Ammon's horn (tissue), 1 donor: Measurements from ENCODE around the gene ANKRD23.

Experiments
- DNase-seq: peaks from one replicate; pipeline ENCODE4 v3.0.0-alpha.2; 2016; ENCODE audit warnings: low spot score

Gene ANKRD23

GRCh38 chr2:96877042-96877451 is 33.2 kb upstream of the ANKRD23 start:
- DNase-seq: no peak

- DNase-seq: no peak
Measured at GRCh38 chr2:96876269-96877041, 32.6 kb upstream of the ANKRD23 start.

GRCh38 chr2:96875498-96876268 is 31.9 kb upstream of the ANKRD23 start:
- DNase-seq: peak; percentile 43

GRCh38 chr2:96874198-96874831 is 30.5 kb upstream of the ANKRD23 start:
- DNase-seq: no peak

- peak; percentile 76 for DNase-seq
Measured at GRCh38 chr2:96873651-96874096, 29.9 kb upstream of the ANKRD23 start.

GRCh38 chr2:96872591-96873349 is 28.9 kb upstream of the ANKRD23 start:
- no peak for DNase-seq

- peak; percentile 62 for DNase-seq
Measured at GRCh38 chr2:96870626-96871255, 26.9 kb upstream of the ANKRD23 start.

GRCh38 chr2:96869822-96870625 is 26.2 kb upstream of the ANKRD23 start, which contains the start of gene SEMA4C:
Gene SEMA4C, minus strand, starts transcription at chr2:96870080. Its CDS starts 2,194 bp downstream, at chr2:96867886.
- peak; percentile 84 for DNase-seq

- peak; percentile 55 for DNase-seq
Measured at GRCh38 chr2:96869281-96869821, 25.5 kb upstream of the ANKRD23 start.

GRCh38 chr2:96868555-96869280 is 24.9 kb upstream of the ANKRD23 start:
- peak; percentile 81 for DNase-seq

GRCh38 chr2:96867756-96868554 is 24.1 kb upstream of the ANKRD23 start:
- DNase-seq: peak; percentile 35

- no peak for DNase-seq
Measured at GRCh38 chr2:96866986-96867755, 23.4 kb upstream of the ANKRD23 start.

- DNase-seq: no peak
Measured at GRCh38 chr2:96866586-96866985, 22.8 kb upstream of the ANKRD23 start.

GRCh38 chr2:96866149-96866548 is 22.3 kb upstream of the ANKRD23 start:
- DNase-seq: no peak

- DNase-seq: no peak
Measured at GRCh38 chr2:96865654-96866053, 21.8 kb upstream of the ANKRD23 start.

GRCh38 chr2:96864343-96865091 is 20.7 kb upstream of the ANKRD23 start:
- DNase-seq: no peak
